Measurements from ENCODE around the gene KCNIP1. TPM values are rescaled to one million over a fixed set of nuclear protein-coding genes. Genes with fewer than 3 reads are reported as not detected.

Gene KCNIP1
- total and polyA plus RNA-seq, 2 of the 8 experiments (the other 6 are each of a cell fraction or from before 2014, with no cell fraction given) = 0.52 to 0.83 TPM

DNA sequence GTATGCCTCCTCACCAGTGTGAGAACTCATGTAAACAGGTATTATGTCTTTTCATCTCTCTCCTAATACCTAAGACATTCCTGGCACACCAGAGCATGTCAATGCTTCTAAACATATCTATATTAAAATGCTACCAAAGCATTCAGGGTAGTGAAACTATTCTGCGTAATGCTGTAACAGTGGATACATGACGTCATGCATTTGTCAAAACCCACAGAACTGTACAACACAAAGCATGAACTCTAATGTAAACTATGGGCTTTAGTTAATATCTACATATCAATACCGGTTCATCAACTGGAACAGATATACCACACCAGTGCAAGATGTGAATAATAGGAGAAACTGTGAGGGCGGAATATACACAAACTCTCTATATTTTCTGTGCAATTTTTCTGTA is 207.5 kb downstream of the KCNIP1 start:
- CTCF ChIA-PET (ENCODE audit: partially characterized antibody) = interaction anchor here (0.8 to 5.5 kb wide), 6 partner anchors 11 to 112 kb away, joined by 3 to 39 read pairs (median 7); no protein-coding TSS in a partner anchor
- H3K9ac ChIP-seq (replicated peaks in 1 of 4; ENCODE audit: extremely low read depth in 1 of 4, low read depth in 3 of 4, low read length in 3 of 4) = no peak overlapping the region
- WGBS, 2 experiments (ENCODE audit: extremely low coverage in 1 of 2, insufficient coverage in 1 of 2, insufficient read length in 1 of 2, insufficient replicate concordance in 2 of 2, low coverage in 1 of 2, low lambda C conversion rate in 2 of 2, missing lambda C conversion rate in 1 of 2) = 81% methylated on average over 4 of the region's 4 CpGs; no CpG with 5 or more reads in 1 of the 2 experiments

More for the DNA sequence above, 207.5 kb downstream of the KCNIP1 start:
- H3K4me3 ChIP-seq (ENCODE audit: extremely low read depth in 1 of 4, insufficient read depth in 2 of 4, low read depth in 3 of 4, low read length in 4 of 4) = no peak overlapping the region
- no peaks in the 10 kb centered on the region; a peak in 1 of 4 replicates for H3K79me2 ChIP-seq (ENCODE audit: control insufficient read depth in 1 of 2, insufficient read depth in 2 of 2, low read length in 2 of 2)
- no peak overlapping the region for H2BK5ac ChIP-seq (ENCODE audit: low read depth, low read length)
- H2BK20ac ChIP-seq (ENCODE audit: low read length) = no peak overlapping the region
- no peak overlapping the region for H3K4ac ChIP-seq (replicated peaks; ENCODE audit: insufficient read length, low read depth, low read length)
- no peak overlapping the region for H2AFZ ChIP-seq (ENCODE audit: low read length)
- H3K36me3 ChIP-seq (ENCODE audit: control insufficient read depth in 2 of 4, insufficient read depth in 4 of 4, low read length in 3 of 4) = no peaks in the 10 kb centered on the region
- no peaks in the 10 kb centered on the region for H3K9me3 ChIP-seq (ENCODE audit: insufficient read depth in 2 of 2, low read depth in 1 of 2, low read length in 1 of 2)
- no peak overlapping the region for H3K18ac ChIP-seq (ENCODE audit: extremely low read depth, low read length)
- no peak overlapping the region for H4K5ac ChIP-seq (ENCODE audit: insufficient read length, low read depth, low read length)
- H2BK15ac ChIP-seq (ENCODE audit: low read length) = no peak overlapping the region
- H3K14ac ChIP-seq (ENCODE audit: insufficient read length) = no peak overlapping the region
- no peak for FAIRE-seq
- H3K27me3 ChIP-seq (replicated peaks in 1 of 4; ENCODE audit: control insufficient read depth in 3 of 4, extremely low read depth in 1 of 4, insufficient read depth in 3 of 4, low read length in 3 of 4) = no peaks in the 10 kb centered on the region
- H4K8ac ChIP-seq (ENCODE audit: extremely low read depth, insufficient read depth, low read length) = no peak overlapping the region
- H3K23ac ChIP-seq (ENCODE audit: insufficient read length) = no peak overlapping the region
- H3K79me1 ChIP-seq (ENCODE audit: low read depth, low read length) = no peaks in the 10 kb centered on the region
- no peaks in the 10 kb centered on the region for H3K4me1 ChIP-seq (replicated peaks in 1 of 4; ENCODE audit: control insufficient read depth in 3 of 4, insufficient read depth in 4 of 4, low read length in 3 of 4)
- DNase-seq (ENCODE audit: low read depth in 1 of 2, low spot score in 2 of 2) = no peak
- POLR2A ChIA-PET (ENCODE audit: partially characterized antibody) = interaction anchor here (1.1 kb wide), 1 partner anchor 10 kb away, joined by 8 read pairs; no protein-coding TSS in a partner anchor
- H3K4me2 ChIP-seq (ENCODE audit: insufficient read depth in 1 of 2, low read depth in 2 of 2, low read length in 2 of 2) = no peak overlapping the region
- no peaks in the 10 kb centered on the region for H4K20me1 ChIP-seq (replicated peaks in 1 of 2; ENCODE audit: control insufficient read depth in 1 of 2, insufficient read depth in 2 of 2, low read length in 2 of 2)
- H4K91ac ChIP-seq (replicated peaks; ENCODE audit: insufficient read length, low read length) = no peak overlapping the region
- no peaks in the 10 kb centered on the region for H3K23me2 ChIP-seq (ENCODE audit: low read depth, low read length)
- no peak for TF ChIP-seq TAF1 (IDR thresholded peaks at IDR 0.05; ENCODE audit: low read depth, low read length)
- no peak for TF ChIP-seq TEAD4 (IDR thresholded peaks at IDR 0.05; ENCODE audit: low read depth, low read length)
- no peak for TF ChIP-seq RAD21 (IDR thresholded peaks at IDR 0.05 in 1 of 2, conservative IDR thresholded peaks at IDR 0.05 in 1 of 2; ENCODE audit: low read depth in 2 of 2, low read length in 2 of 2)
- TF ChIP-seq FOSL1 (IDR thresholded peaks at IDR 0.05; ENCODE audit: insufficient read depth, low read depth, low read length) = no peak
- TF ChIP-seq POU5F1 (IDR thresholded peaks at IDR 0.05; ENCODE audit: low read depth, low read length) = no peak
- no peak for TF ChIP-seq TAF7 (optimal IDR thresholded peaks at IDR 0.05; ENCODE audit: borderline replicate concordance, low read depth, low read length)
- no peak for TF ChIP-seq CBX5 (IDR thresholded peaks at IDR 0.05; ENCODE audit: low read depth, low read length)
- no peak for TF ChIP-seq NANOG (IDR thresholded peaks at IDR 0.05; ENCODE audit: insufficient read depth, low read depth, low read length, poor library complexity, severe bottlenecking)
- TF ChIP-seq, protein P1, sequence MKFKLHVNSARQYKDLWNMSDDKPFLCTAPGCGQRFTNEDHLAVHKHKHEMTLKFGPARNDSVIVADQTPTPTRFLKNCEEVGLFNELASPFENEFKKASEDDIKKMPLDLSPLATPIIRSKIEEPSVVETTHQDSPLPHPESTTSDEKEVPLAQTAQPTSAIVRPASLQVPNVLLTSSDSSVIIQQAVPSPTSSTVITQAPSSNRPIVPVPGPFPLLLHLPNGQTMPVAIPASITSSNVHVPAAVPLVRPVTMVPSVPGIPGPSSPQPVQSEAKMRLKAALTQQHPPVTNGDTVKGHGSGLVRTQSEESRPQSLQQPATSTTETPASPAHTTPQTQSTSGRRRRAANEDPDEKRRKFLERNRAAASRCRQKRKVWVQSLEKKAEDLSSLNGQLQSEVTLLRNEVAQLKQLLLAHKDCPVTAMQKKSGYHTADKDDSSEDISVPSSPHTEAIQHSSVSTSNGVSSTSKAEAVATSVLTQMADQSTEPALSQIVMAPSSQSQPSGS (IDR thresholded peaks at IDR 0.05; ENCODE audit: low read length) = no peak
- TF ChIP-seq, protein P2, sequence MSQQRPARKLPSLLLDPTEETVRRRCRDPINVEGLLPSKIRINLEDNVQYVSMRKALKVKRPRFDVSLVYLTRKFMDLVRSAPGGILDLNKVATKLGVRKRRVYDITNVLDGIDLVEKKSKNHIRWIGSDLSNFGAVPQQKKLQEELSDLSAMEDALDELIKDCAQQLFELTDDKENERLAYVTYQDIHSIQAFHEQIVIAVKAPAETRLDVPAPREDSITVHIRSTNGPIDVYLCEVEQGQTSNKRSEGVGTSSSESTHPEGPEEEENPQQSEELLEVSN (IDR thresholded peaks at IDR 0.05) = no peak
- no peak overlapping the region for H2AK5ac ChIP-seq (ENCODE audit: low read depth, low read length)
- no peak overlapping the region for H3K27ac ChIP-seq (ENCODE audit: low read depth, low read length)
- no peak overlapping the region for H2BK120ac ChIP-seq (replicated peaks; ENCODE audit: low read depth, low read length)
- no peak overlapping the region for H3K56ac ChIP-seq (replicated peaks; ENCODE audit: insufficient read length, low read depth, low read length)
- H2BK12ac ChIP-seq (ENCODE audit: low read depth, low read length) = no peak overlapping the region

Measured in H1 (cell line).